HG03460 (cell line): ENCODE results near the gene ZNHIT2.

Experiments
- ATAC-seq: cut with Tn5 transposase; IDR thresholded peaks from one replicate; pipeline ENCODE4 v1.9.1; 2021; ENCODE audit not compliant: unreplicated experiment

Gene ZNHIT2

DNA sequence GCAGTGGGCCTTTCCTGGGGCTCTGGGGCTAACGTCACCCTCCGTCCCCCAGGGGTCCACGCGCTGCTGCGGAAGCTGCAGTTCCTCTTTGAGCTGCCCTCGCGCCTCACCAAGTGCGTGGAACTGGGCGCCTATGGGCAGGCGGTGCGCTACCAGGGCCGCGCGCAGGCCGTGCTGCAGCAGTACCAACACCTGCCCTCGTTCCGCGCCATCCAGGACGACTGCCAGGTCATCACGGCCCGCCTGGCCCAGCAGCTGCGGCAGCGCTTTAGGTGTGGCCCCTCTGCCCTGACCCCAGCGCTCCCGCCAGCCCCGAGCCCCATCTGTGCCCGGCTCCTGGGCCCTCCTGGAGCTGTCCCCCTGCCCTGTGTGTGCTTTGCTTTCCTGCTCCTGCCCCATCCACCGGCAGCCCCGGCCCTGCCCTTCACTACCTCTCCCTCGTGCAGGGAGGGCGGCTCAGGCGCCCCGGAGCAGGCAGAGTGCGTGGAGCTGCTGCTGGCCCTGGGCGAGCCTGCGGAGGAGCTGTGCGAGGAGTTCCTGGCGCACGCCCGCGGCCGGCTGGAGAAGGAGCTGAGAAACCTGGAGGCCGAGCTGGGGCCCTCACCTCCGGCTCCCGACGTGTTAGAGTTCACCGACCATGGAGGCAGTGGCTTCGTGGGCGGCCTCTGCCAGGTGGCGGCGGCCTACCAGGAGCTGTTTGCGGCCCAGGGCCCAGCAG is 9.6 kb downstream of the ZNHIT2 start:
- ATAC-seq: no peak

GRCh38 chr11:65107078-65107477 is 10.4 kb downstream of the ZNHIT2 start:
- ATAC-seq: no peak

DNA sequence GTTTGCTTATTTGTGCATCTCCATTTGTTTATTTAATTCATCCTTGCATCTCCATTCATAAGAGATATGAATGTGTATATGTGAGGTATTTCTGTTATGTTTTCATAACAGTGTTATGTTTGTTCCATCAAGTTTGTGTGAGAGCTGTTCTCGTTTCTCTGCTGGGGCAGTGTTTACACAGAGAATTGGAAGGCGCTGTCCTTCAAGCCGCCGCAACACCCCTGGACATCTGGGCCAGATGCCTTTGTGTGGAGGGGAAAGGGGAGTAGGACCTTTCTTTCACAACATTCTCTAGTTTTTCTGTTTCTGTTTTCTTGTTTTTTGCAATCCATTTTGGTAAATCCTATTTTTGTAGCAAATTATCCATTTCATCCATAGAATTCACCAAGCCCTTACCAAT is 12.9 kb downstream of the ZNHIT2 start:
- no peak for ATAC-seq

DNA sequence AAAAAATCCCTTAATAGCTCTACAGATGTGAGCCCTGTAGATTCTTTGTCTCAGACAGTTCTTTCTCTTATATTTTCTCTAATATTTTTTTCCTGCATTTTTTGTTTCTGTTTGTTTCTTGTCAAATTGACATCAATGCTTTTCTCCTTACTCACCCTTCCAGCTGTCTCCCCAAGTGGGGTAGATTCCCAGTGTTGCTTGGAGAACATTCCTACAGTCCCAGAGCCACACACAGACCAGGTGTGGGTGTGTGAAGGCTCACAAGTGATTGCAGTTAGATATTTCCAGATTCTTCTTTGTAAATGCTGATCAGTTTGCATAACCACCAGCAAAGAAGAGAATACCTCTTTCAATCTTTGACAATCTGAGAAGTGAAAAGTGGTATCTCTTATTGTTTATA is 14.0 kb downstream of the ZNHIT2 start:
- no peak for ATAC-seq

GRCh38 chr11:65102142-65103095 is 15.1 kb downstream of the ZNHIT2 start:
- no peak for ATAC-seq

- ATAC-seq: no peak
Observed at GRCh38 chr11:65100674-65101350, 16.7 kb downstream of the ZNHIT2 start.

GRCh38 chr11:65096926-65097325 is 20.6 kb downstream of the ZNHIT2 start:
- ATAC-seq: no peak

- ATAC-seq: peak; percentile 83
Observed at GRCh38 chr11:65095974-65096806, 21.3 kb downstream of the ZNHIT2 start, which contains the start of gene VPS51. TSS of gene VPS51 (plus strand) at chr11:65096214. CDS start at chr11:65096251, 37 bp downstream.

GRCh38 chr11:65095427-65095826 is 22.1 kb downstream of the ZNHIT2 start:
- ATAC-seq: no peak

- ATAC-seq: no peak
Observed at GRCh38 chr11:65090628-65091027, 26.9 kb downstream of the ZNHIT2 start.

GRCh38 chr11:65089621-65090020 is 27.9 kb downstream of the ZNHIT2 start:
- ATAC-seq: no peak

- no peak for ATAC-seq
Observed at GRCh38 chr11:65087827-65088226, 29.7 kb downstream of the ZNHIT2 start.

DNA sequence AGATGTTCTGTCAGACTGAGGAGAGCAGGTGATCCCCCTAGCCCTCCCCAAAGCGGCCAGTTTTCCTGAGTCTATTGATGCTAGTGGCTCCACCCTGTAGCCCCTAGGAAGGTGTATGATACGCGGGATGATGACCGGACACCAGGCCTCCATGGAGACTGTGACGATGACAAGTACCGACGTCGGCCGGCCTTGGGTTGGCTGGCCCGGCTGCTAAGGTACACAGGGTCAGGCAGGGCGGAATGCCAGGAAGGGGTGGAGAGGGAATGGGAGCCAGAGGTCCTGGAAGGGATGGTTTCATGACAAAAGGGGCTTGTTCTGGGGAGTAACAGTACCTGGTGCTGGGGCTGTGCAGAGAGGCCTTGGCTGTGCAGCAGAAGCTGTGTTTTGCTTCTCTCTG is 30.3 kb downstream of the ZNHIT2 start:
- ATAC-seq: no peak

GRCh38 chr11:65086809-65087208 is 30.7 kb downstream of the ZNHIT2 start:
- no peak for ATAC-seq

DNA sequence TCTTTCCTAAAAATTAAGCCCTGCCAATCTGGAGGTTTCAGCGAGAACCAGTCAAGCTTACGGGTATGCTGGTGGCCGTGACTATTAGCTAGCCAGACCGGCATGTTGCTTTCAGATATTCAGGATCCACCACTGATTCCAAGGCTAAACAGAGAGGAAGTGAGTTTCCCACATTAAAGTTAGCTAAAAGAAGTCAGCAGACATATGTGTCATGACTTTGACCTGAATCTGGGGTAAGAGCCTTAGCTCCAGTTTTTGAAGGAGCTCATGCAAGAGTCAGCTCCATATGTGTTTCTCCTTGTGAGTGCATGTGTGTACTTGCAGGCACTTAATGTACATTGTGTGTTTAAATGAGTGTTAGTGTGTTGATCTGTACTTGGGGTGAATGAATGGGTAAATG is 32.1 kb downstream of the ZNHIT2 start:
- ATAC-seq: no peak

GRCh38 chr11:65084598-65085375 is 32.7 kb downstream of the ZNHIT2 start:
- no peak for ATAC-seq

DNA sequence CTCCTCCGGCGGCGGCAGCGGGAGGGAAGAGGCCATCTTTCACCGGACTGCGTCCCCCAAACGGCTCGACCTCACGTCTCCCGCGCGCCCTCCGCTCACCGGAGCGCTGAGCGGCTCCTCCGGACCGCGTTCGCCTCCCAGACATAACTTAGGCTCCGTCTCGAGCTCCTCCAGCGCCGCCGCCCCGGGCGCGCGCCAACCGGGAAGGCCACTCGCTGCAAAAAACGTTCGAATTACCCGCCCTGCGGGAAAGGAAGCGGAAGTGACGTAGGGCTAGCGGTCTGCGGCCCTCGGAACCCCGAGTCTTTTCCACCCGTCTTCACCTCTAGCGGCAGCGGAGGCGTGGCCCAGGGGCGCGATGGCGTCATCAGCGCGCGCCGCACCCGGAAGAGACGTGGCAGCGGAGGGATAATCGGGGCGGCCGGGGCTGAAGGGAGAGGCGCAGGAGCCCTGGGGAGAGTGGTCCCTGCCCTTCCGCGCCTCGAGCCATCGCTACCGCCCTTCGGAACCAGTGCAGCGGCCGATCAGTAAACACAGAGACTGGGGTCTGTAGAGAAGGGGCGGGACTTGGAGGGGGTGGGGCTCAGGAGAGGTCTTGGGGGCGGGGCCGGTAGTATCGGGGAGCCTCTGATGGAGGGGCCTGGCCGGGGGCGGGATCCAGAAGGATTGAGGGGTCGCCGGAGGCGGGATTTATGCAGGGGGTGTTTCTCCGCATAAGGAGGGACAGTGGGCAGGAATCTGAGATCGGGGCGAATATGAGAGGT is 33.5 kb downstream of the ZNHIT2 start, which contains the start of the genes CDCA5 and ZFPL1:
TSS of gene CDCA5 (minus strand) at position 207 of the 764 bp plus-strand sequence. CDS start at position 145, 62 bp downstream.
TSS of gene ZFPL1 (plus strand) at position 389 of the 764 bp plus-strand sequence. CDS start 477 bp downstream, outside the sequence.
- ATAC-seq: peak; percentile 73

DNA sequence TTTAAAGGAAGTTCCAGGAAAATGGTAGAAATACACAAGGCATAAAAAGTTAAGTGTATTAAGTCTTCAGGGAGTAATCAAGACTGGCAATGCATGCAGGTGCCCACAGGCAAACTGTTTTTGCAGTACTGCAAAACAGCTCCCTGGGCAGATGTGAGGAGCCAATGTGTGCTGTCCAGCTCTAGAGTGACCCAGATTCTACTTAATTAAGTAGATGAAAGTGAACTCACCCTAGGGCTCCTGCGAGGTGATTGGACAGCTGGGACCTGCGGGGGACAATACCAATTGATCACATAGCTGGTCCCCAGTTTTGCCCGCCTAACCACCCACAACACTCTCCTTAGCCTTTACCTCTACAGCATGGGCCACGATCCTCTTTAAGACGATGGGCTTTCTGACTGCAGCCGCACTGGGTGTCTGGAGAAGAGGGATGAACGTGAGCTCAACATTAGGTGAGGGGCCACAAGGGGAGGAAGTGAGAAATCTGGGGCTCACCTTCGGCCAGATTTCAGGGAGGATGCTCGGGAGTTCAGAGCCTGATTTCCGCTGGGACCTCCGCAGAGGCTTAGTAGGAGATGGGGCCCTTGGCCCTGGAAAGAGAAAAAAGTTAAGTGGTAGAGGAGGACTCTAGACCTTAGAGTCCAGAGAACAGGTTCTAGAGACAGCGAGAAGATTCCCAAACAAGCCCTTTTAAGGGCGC is 34.2 kb downstream of the ZNHIT2 start:
- ATAC-seq: no peak
